Measurements from ENCODE around the gene GLP2R.

The GLP2R gene

GRCh38 chr17:9792181-9792840, 33.4 kb upstream of the GLP2R start:
- TF ChIP-seq SIN3A (IDR thresholded peaks at IDR 0.05; ENCODE audit: borderline replicate concordance, insufficient read depth, low read length) (no peak), REST (IDR thresholded peaks at IDR 0.05; ENCODE audit: insufficient read depth in 1 of 2, low read depth in 2 of 2, low read length in 2 of 2) (no peak), POLR2AphosphoS5 (IDR thresholded peaks at IDR 0.05; ENCODE audit: low read depth, low read length) (no peak), FOXP2 (optimal IDR thresholded peaks at IDR 0.05; ENCODE audit: borderline replicate concordance, extremely low read depth, extremely low read length, insufficient read depth) (no peak), TAF1 (IDR thresholded peaks at IDR 0.05; ENCODE audit: borderline replicate concordance, insufficient read depth, low read length) (no peak)

- no peak for TF ChIP-seq REST (IDR thresholded peaks at IDR 0.05; ENCODE audit: insufficient read depth in 1 of 2, low read depth in 2 of 2, low read length in 2 of 2)
- no peak for TF ChIP-seq SIN3A (IDR thresholded peaks at IDR 0.05; ENCODE audit: borderline replicate concordance, insufficient read depth, low read length)
- no peak for TF ChIP-seq POLR2AphosphoS5 (IDR thresholded peaks at IDR 0.05; ENCODE audit: low read depth, low read length)
- TF ChIP-seq FOXP2 (optimal IDR thresholded peaks at IDR 0.05; ENCODE audit: borderline replicate concordance, extremely low read depth, extremely low read length, insufficient read depth), result no peak
- no peak for TF ChIP-seq TAF1 (IDR thresholded peaks at IDR 0.05; ENCODE audit: borderline replicate concordance, insufficient read depth, low read length)
Observed at GRCh38 chr17:9798008-9798407, 27.7 kb upstream of the GLP2R start.

- TF ChIP-seq REST (IDR thresholded peaks at IDR 0.05; ENCODE audit: insufficient read depth in 1 of 2, low read depth in 2 of 2, low read length in 2 of 2) (no peak), TAF1 (IDR thresholded peaks at IDR 0.05; ENCODE audit: borderline replicate concordance, insufficient read depth, low read length) (no peak), FOXP2 (optimal IDR thresholded peaks at IDR 0.05; ENCODE audit: borderline replicate concordance, extremely low read depth, extremely low read length, insufficient read depth) (no peak), POLR2AphosphoS5 (IDR thresholded peaks at IDR 0.05; ENCODE audit: low read depth, low read length) (no peak), SIN3A (IDR thresholded peaks at IDR 0.05; ENCODE audit: borderline replicate concordance, insufficient read depth, low read length) (no peak)
Observed at GRCh38 chr17:9798724-9799123, 27.0 kb upstream of the GLP2R start.

GRCh38 chr17:9801505-9801904, 24.2 kb upstream of the GLP2R start:
- TF ChIP-seq REST (IDR thresholded peaks at IDR 0.05; ENCODE audit: insufficient read depth in 1 of 2, low read depth in 2 of 2, low read length in 2 of 2) (no peak), SIN3A (IDR thresholded peaks at IDR 0.05; ENCODE audit: borderline replicate concordance, insufficient read depth, low read length) (no peak), POLR2AphosphoS5 (IDR thresholded peaks at IDR 0.05; ENCODE audit: low read depth, low read length) (no peak), FOXP2 (optimal IDR thresholded peaks at IDR 0.05; ENCODE audit: borderline replicate concordance, extremely low read depth, extremely low read length, insufficient read depth) (no peak), TAF1 (IDR thresholded peaks at IDR 0.05; ENCODE audit: borderline replicate concordance, insufficient read depth, low read length) (no peak)

Data from PFSK-1 (cell line).